Measurements from ENCODE around the gene GBE1. TPM values are rescaled to one million over a fixed set of nuclear protein-coding genes. Genes with fewer than 3 reads are reported as not detected.
"Not testable (repeated sequence)": the region's sequence is repeated elsewhere in the genome, so short reads cannot be mapped to it uniquely, and the experiment has no call there.

Gene GBE1
- polyA plus RNA-seq, 1 of the 3 experiments (the other 2 are of a cell fraction) = 14.2 TPM

DNA sequence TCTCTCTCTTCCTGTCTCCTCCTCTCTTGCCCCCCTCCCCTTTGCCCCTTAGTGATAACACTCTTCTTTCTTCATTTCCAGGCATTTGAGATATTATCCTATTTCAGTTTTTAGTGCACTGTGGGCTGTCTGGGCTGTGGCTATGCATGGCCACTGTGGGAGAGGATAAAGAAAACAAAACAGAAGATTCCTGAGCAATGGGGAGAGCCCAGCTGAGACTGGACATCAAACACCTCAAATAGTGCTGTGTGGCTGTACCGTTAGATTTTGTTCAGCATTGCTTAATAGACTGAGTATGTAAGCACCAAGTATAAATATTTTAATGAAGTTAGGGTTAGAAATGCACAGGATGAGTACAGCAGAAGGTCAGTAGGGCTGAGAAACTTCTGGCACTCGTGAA is 7.9 kb upstream of the GBE1 start:
- H3K79me2 ChIP-seq (ENCODE audit: insufficient read depth) = no peaks in the 10 kb centered on the region
- H4K20me1 ChIP-seq (ENCODE audit: insufficient read depth) = no peaks in the 10 kb centered on the region
- no peak overlapping the region for H3K9ac ChIP-seq
- TF ChIP-seq FOXJ3 (CRISPR knock-in tag; IDR thresholded peaks at IDR 0.05) (no peak), SMC3 (IDR thresholded peaks at IDR 0.05; ENCODE audit: low read depth, low read length) (no peak), RAD21 (IDR thresholded peaks at IDR 0.05; ENCODE audit: low read length) (no peak), GABPA (IDR thresholded peaks at IDR 0.05; ENCODE audit: low read depth) (no peak), MXI1 (IDR thresholded peaks at IDR 0.05; ENCODE audit: low read depth, low read length) (no peak), FOSL2 (IDR thresholded peaks at IDR 0.05; ENCODE audit: borderline replicate concordance, low read depth) (no peak), RXRA (IDR thresholded peaks at IDR 0.05; ENCODE audit: borderline replicate concordance, low read depth) (no peak), TAF1 (IDR thresholded peaks at IDR 0.05; ENCODE audit: borderline replicate concordance, low read depth, low read length) (no peak), EZH2phosphoT487 (IDR thresholded peaks at IDR 0.05; ENCODE audit: borderline replicate concordance, low read depth) (no peak), RCOR1 (IDR thresholded peaks at IDR 0.05; ENCODE audit: low read length) (no peak), TEAD4 (IDR thresholded peaks at IDR 0.05; ENCODE audit: borderline replicate concordance, insufficient read depth) (no peak), NFIC (IDR thresholded peaks at IDR 0.05; ENCODE audit: borderline replicate concordance) (no peak), TCF12 (IDR thresholded peaks at IDR 0.05) (no peak), MEF2A (IDR thresholded peaks at IDR 0.05; ENCODE audit: borderline replicate concordance, low read depth) (no peak), POLR2AphosphoS5 (IDR thresholded peaks at IDR 0.05; ENCODE audit: low read depth, low read length) (no peak), GATA2 (CRISPR knock-in tag; IDR thresholded peaks at IDR 0.05) (no peak)
- TF ChIP-seq, protein P1, sequence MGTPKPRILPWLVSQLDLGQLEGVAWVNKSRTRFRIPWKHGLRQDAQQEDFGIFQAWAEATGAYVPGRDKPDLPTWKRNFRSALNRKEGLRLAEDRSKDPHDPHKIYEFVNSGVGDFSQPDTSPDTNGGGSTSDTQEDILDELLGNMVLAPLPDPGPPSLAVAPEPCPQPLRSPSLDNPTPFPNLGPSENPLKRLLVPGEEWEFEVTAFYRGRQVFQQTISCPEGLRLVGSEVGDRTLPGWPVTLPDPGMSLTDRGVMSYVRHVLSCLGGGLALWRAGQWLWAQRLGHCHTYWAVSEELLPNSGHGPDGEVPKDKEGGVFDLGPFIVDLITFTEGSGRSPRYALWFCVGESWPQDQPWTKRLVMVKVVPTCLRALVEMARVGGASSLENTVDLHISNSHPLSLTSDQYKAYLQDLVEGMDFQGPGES (IDR thresholded peaks at IDR 0.05; ENCODE audit: low read depth, low read length) = no peak
- TF ChIP-seq, protein P2, sequence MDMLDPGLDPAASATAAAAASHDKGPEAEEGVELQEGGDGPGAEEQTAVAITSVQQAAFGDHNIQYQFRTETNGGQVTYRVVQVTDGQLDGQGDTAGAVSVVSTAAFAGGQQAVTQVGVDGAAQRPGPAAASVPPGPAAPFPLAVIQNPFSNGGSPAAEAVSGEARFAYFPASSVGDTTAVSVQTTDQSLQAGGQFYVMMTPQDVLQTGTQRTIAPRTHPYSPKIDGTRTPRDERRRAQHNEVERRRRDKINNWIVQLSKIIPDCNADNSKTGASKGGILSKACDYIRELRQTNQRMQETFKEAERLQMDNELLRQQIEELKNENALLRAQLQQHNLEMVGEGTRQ (IDR thresholded peaks at IDR 0.05; ENCODE audit: borderline replicate concordance, low read depth, low read length) = no peak
- TF ChIP-seq, protein P3, sequence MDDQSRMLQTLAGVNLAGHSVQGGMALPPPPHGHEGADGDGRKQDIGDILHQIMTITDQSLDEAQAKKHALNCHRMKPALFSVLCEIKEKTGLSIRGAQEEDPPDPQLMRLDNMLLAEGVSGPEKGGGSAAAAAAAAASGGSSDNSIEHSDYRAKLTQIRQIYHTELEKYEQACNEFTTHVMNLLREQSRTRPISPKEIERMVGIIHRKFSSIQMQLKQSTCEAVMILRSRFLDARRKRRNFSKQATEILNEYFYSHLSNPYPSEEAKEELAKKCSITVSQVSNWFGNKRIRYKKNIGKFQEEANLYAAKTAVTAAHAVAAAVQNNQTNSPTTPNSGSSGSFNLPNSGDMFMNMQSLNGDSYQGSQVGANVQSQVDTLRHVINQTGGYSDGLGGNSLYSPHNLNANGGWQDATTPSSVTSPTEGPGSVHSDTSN (IDR thresholded peaks at IDR 0.05) = no peak
- H3F3A ChIP-seq (replicated peaks; ENCODE audit: insufficient read depth) = no peaks in the 10 kb centered on the region
- WGBS (ENCODE audit: low lambda C conversion rate) = 61% methylated on average over 2 of the region's 2 CpGs
- POLR2A ChIA-PET = no interaction called here
- no peak overlapping the region for H3K27ac ChIP-seq (ENCODE audit: low read depth in 2 of 2, low read length in 1 of 2)
- no peak overlapping the region for H3K4me3 ChIP-seq (ENCODE audit: low read depth in 2 of 2, low read length in 1 of 2)
- no peaks in the 10 kb centered on the region for H3K4me1 ChIP-seq (ENCODE audit: control insufficient read depth in 1 of 2, insufficient read depth in 2 of 2, low read depth in 1 of 2, low read length in 1 of 2)
- no peaks in the 10 kb centered on the region for H3K27me3 ChIP-seq (ENCODE audit: insufficient read depth)
- H3K36me3 ChIP-seq (replicated peaks in 1 of 2; ENCODE audit: control insufficient read depth in 1 of 2, insufficient read depth in 2 of 2, low read length in 1 of 2) = no peaks in the 10 kb centered on the region
- CTCF ChIA-PET = interaction anchor here (1.0 kb wide), 1 partner anchor 90 kb away, joined by 3 read pairs; no protein-coding TSS in a partner anchor
- no peak for DNase-seq
- H2AFZ ChIP-seq (ENCODE audit: low read depth) = 0 out of 2 replicates have a peak overlapping the region, but pooled peaks have one; percentile 6
- H3K9me3 ChIP-seq = no peaks in the 10 kb centered on the region
- H3K9me2 ChIP-seq = no peaks in the 10 kb centered on the region
- H3K4me2 ChIP-seq = no peak overlapping the region

DNA sequence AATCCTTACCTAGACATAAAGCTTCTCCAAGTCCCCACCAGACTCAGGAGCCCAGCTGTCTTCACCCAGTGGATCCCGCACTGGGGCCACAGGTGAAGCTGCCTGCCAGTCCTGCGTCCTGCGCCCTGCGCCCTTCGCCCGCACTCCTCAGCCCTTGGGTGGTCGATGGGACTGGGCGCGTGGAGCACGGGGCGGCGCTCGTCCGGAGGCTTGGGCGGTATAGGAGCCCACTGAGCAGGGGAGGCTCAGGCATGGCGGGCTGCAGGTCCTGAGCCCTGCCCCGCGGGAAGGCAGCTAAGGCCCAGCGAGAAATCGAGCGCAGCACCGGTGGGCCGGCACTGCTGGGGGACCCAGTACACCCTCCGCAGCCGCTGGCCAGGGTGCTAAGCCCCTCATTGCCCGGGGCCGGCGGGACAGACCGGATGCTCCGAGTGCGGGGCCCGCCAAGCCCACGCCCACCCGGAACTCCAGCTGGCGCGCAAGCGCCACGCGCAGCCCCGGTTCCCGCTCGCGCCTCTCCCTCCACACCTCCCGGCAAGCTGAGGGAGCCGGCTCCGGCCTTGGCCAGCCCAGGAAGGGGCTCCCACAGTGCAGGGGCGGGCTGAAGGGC is 5.9 kb upstream of the GBE1 start:
- WGBS (ENCODE audit: low lambda C conversion rate) = 94% methylated on average over 13 of the region's 47 CpGs
- H3K4me3 ChIP-seq (ENCODE audit: low read depth in 2 of 2, low read length in 1 of 2); H2AFZ ChIP-seq (ENCODE audit: low read depth); H3K79me2 ChIP-seq (ENCODE audit: insufficient read depth); H3F3A ChIP-seq (replicated peaks; ENCODE audit: insufficient read depth); H3K36me3 ChIP-seq (replicated peaks in 1 of 2; ENCODE audit: control insufficient read depth in 1 of 2, insufficient read depth in 2 of 2, low read length in 1 of 2); H4K20me1 ChIP-seq (ENCODE audit: insufficient read depth); H3K9me2 ChIP-seq; H3K9me3 ChIP-seq; CTCF ChIA-PET; DNase-seq; H3K9ac ChIP-seq; POLR2A ChIA-PET; H3K4me1 ChIP-seq (ENCODE audit: control insufficient read depth in 1 of 2, insufficient read depth in 2 of 2, low read depth in 1 of 2, low read length in 1 of 2); H3K4me2 ChIP-seq; H3K27me3 ChIP-seq (ENCODE audit: insufficient read depth); H3K27ac ChIP-seq (ENCODE audit: low read depth in 2 of 2, low read length in 1 of 2): not testable (repeated sequence)
